Kidney glomerular epithelial cell (primary cell): Measurements from ENCODE around the gene USP5.

ENCODE experiments used
- DNase-seq: peaks from one replicate; lab custom pipeline; 2025; lab: John Stamatoyannopoulos, UW

The USP5 gene

GRCh38 chr12:6914947-6915788 is 63.2 kb downstream of the USP5 start:
- no peak for DNase-seq

GRCh38 chr12:6915789-6916285 is 63.9 kb downstream of the USP5 start:
- no peak for DNase-seq
